HCT116 (cell line): ENCODE results near the gene LSAMP. TPM values are rescaled to one million over a fixed set of nuclear protein-coding genes. Genes with fewer than 3 reads are reported as not detected.

Source experiments
- ATAC-seq: fragments of 200-7000 bp; cut with Tn5 transposase; 2 replicates; pipeline ENCODE4 v1.9.1; 2020; ENCODE audit warnings: mild to moderate bottlenecking, moderate library complexity
- BruUV-seq: library from RNA; stranded (reverse); fragments of 400-500 nt; replicated peaks from 2 replicates; lab custom pipeline; 2021; lab: Mats Ljungman, UMichigan
- CTCF ChIA-PET: fragments of 300-600 bp; sonication (Branson Sonifier 250); formaldehyde crosslinking; loops from one replicate; lab custom pipeline; 2021; ENCODE audit warnings: antibody characterized with exemption; lab: Charles Lee
- POLR2A ChIA-PET: fragments of 300-600, 350-600 bp; sonication (Branson Sonifier 250); formaldehyde crosslinking; loops from one replicate; lab custom pipeline; 2021; ENCODE audit warnings: antibody characterized with exemption; lab: Charles Lee
- RAD21 ChIA-PET, 2 experiments: fragments of 300-600 bp; sonication (Branson Sonifier 250); formaldehyde crosslinking; loops; one replicate each; lab custom pipeline; 2023; ENCODE audit warnings: low total read pairs in 2 of 2; ENCODE audit not compliant: uncharacterized antibody in 2 of 2, unreplicated experiment in 2 of 2, low non-redundant PET in 1 of 2; lab: Charles Lee
- DNase-seq: peaks from one replicate; pipeline ENCODE4 v3.0.0-alpha.2; 2010; ENCODE audit warnings: low read depth, low spot score
- H2AFZ ChIP-seq: fragments of 200-600 bp; shearing (Covaris generic), sonication (generic); 2 replicates; pipeline ENCODE4 v1.6.1; 2017; ENCODE audit warnings: low read depth, mixed run types, mixed read lengths, antibody characterized with exemption, low read length; ENCODE audit not compliant: poor library complexity, severe bottlenecking
- H3K27ac ChIP-seq: 2 replicates; pipeline ENCODE4 v1.5.1; 2012; ENCODE audit warnings: low read depth, low read length
- H3K27me3 ChIP-seq: fragments of 200-600 bp; sonication (generic); 2 replicates; pipeline ENCODE4 v1.6.1; 2016; ENCODE audit warnings: mixed run types, low read length, mixed read lengths; ENCODE audit not compliant: insufficient read depth
- H3K36me3 ChIP-seq, 2 experiments: fragments of 200-500 bp in 1 of 2; fragments of 200-600 bp in 1 of 2; sonication (Bioruptor generic) in 1 of 2; sonication (generic) in 1 of 2; 2 replicates each; pipeline versions ENCODE4 v1.5.1 to v1.6.1; 2014 to 2016; ENCODE audit warnings: low read length in 2 of 2, inconsistent platforms in 1 of 2, mixed read lengths in 1 of 2, mixed run types in 1 of 2; ENCODE audit not compliant: insufficient read depth in 2 of 2, control insufficient read depth in 1 of 2
- H3K4me1 ChIP-seq, 2 experiments: fragments of 200-600 bp in 1 of 2; sonication (generic) in 1 of 2; 2 replicates each; pipeline versions ENCODE4 v1.5.1 to v1.6.1; 2012 to 2017; ENCODE audit warnings: low read length in 2 of 2, inconsistent platforms in 1 of 2, mild to moderate bottlenecking in 1 of 2, mixed read lengths in 1 of 2, mixed run types in 1 of 2, moderate library complexity in 1 of 2; ENCODE audit not compliant: insufficient read depth in 2 of 2, control insufficient read depth in 1 of 2
- H3K4me2 ChIP-seq: fragments of 200-600 bp; sonication (generic); 2 replicates; pipeline ENCODE4 v1.6.1; 2017; ENCODE audit warnings: mixed run types, low read length, mixed read lengths
- H3K4me3 ChIP-seq, 2 experiments: fragments of 200-600 bp in 1 of 2; sonication (generic) in 1 of 2; replicated peaks in 1 of 2; 2 replicates each; pipeline ENCODE4 v1.5.1; 2011 to 2016; ENCODE audit warnings: low read length in 2 of 2, control low read depth in 1 of 2, low read depth in 1 of 2, mild to moderate bottlenecking in 1 of 2, mixed read lengths in 1 of 2, mixed run types in 1 of 2
- H3K79me2 ChIP-seq: fragments of 200-600 bp; sonication (generic); 2 replicates; pipeline ENCODE4 v1.6.1; 2017; ENCODE audit warnings: mild to moderate bottlenecking, mixed run types, low read length, moderate library complexity, mixed read lengths; ENCODE audit not compliant: insufficient read depth
- H3K9ac ChIP-seq: fragments of 200-600 bp; sonication (generic); 2 replicates; pipeline ENCODE4 v1.6.1; 2016; ENCODE audit warnings: low read length, mixed read lengths
- H3K9me2 ChIP-seq: fragments of 200-600 bp; sonication (generic), shearing (Covaris generic); 2 replicates; pipeline ENCODE4 v1.6.1; 2017; ENCODE audit warnings: mixed run types, mild to moderate bottlenecking, moderate library complexity; ENCODE audit not compliant: insufficient read depth
- H3K9me3 ChIP-seq, 2 experiments: fragments of 200-500 bp in 1 of 2; fragments of 200-600 bp in 1 of 2; sonication (Bioruptor generic) in 1 of 2; sonication (generic) in 1 of 2; 2 replicates each; pipeline ENCODE4 v1.6.1; 2014 to 2017; ENCODE audit warnings: low read length in 2 of 2, mixed read lengths in 2 of 2, inconsistent platforms in 1 of 2, low read depth in 1 of 2, mild to moderate bottlenecking in 1 of 2, mixed run types in 1 of 2, moderate library complexity in 1 of 2; ENCODE audit not compliant: control insufficient read depth in 1 of 2, insufficient read depth in 1 of 2
- H4K20me1 ChIP-seq: fragments of 200-600 bp; sonication (generic), shearing (Covaris generic); 2 replicates; pipeline ENCODE4 v1.6.1; 2017; ENCODE audit warnings: mixed run types, mild to moderate bottlenecking, moderate library complexity; ENCODE audit not compliant: insufficient read depth
- CBX3 ChIP-seq: IDR thresholded peaks from 2 replicates; pipeline ENCODE4 v1.6.1; 2012; ENCODE audit warnings: low read depth
- CEBPB ChIP-seq: IDR thresholded peaks from 2 replicates; pipeline ENCODE4 v1.6.1; 2012; ENCODE audit warnings: low read depth
- ELF1 ChIP-seq: IDR thresholded peaks from 2 replicates; pipeline ENCODE4 v1.6.1; 2012; ENCODE audit warnings: low read depth, borderline replicate concordance
- EZH2 ChIP-seq: fragments of 200-600 bp; sonication (generic); IDR thresholded peaks from 2 replicates; pipeline ENCODE4 v1.6.1; 2017; ENCODE audit warnings: antibody characterized with exemption, mixed run types
- EZH2phosphoT487 ChIP-seq: fragments of 200-600 bp; IDR thresholded peaks from 2 replicates; pipeline ENCODE4 v1.6.1; 2018; ENCODE audit warnings: antibody characterized with exemption, borderline replicate concordance
- FOSL1 ChIP-seq: IDR thresholded peaks from 2 replicates; pipeline ENCODE4 v1.6.1; 2012; ENCODE audit warnings: low read depth
- POLR2A ChIP-seq: IDR thresholded peaks from 2 replicates; pipeline ENCODE4 v1.7.0; 2011; ENCODE audit warnings: borderline replicate concordance; ENCODE audit not compliant: insufficient read depth, insufficient read length; ENCODE audit errors: extremely low read depth
- POLR2AphosphoS5 ChIP-seq: IDR thresholded peaks from 2 replicates; pipeline ENCODE4 v1.6.1; 2011; ENCODE audit warnings: mild to moderate bottlenecking, low read depth, low read length, moderate library complexity
- REST ChIP-seq: IDR thresholded peaks from 2 replicates; pipeline ENCODE4 v1.6.1; 2012; ENCODE audit warnings: low read depth
- SRF ChIP-seq: IDR thresholded peaks from 2 replicates; pipeline ENCODE4 v1.6.1; 2012; ENCODE audit warnings: low read depth
- ZNF274 ChIP-seq: fragments of 200-500 bp; sonication (Bioruptor generic); IDR thresholded peaks from 2 replicates; pipeline ENCODE4 v1.6.1; 2014; ENCODE audit warnings: mild to moderate bottlenecking, low read depth, low read length, inconsistent platforms
- intact Hi-C: fragments of 100-400 bp; cut with micrococcal nuclease; formaldehyde crosslinking; loops from 2 replicates; pipeline ENCODE4 v1.10.0; 2022
- total RNA-seq: library from RNA; stranded (reverse); gene quantifications from one replicate; pipeline ENCODE4 v1.2.1, GENCODE V29; 2021; ENCODE audit not compliant: unreplicated experiment
- TF ChIP-seq, protein P1 (sequence below): IDR thresholded peaks from 2 replicates; pipeline ENCODE4 v1.6.1; 2012
- TF ChIP-seq, protein P2 (sequence below): IDR thresholded peaks from 2 replicates; pipeline ENCODE4 v1.6.1; 2012
- TF ChIP-seq, protein P3 (sequence below), 3 experiments: fragments of 200-600 bp in 1 of 3; sonication (generic) in 1 of 3; IDR thresholded peaks in 2 of 3; conservative IDR thresholded peaks in 1 of 3; 2 replicates each; pipeline ENCODE4 v1.5.1; 2012 to 2017; ENCODE audit warnings: low read depth in 2 of 3, low read length in 2 of 3, antibody characterized with exemption in 1 of 3, borderline replicate concordance in 1 of 3, control low read depth in 1 of 3, mild to moderate bottlenecking in 1 of 3, mixed read lengths in 1 of 3, mixed run types in 1 of 3, moderate library complexity in 1 of 3; ENCODE audit not compliant: insufficient read depth in 1 of 3

The LSAMP gene
- total RNA-seq, 1 experiment from 2014 or later: 0.25 TPM

GRCh38 chr3:116246406-116246980, 198.8 kb downstream of the LSAMP start:
- H4K20me1 ChIP-seq: no peaks in the 10 kb centered on the region
- intact Hi-C loops: no loop called here
- ATAC-seq (no peak), DNase-seq (no peak)
- no peaks in the 10 kb centered on the region for H3K36me3 ChIP-seq
- ChIA-PET POLR2A (no interaction called here), CTCF (no interaction called here), RAD21 (no interaction called here)
- H3K27me3 ChIP-seq: peaks cover 19% of the 10 kb centered on the region; the same call in 1 of the 2 replicates
- no peaks in the 10 kb centered on the region for H3K9me3 ChIP-seq
- no peak overlapping the region for H3K27ac ChIP-seq
- no peak overlapping the region for H3K4me3 ChIP-seq
- no peak for TF ChIP-seq EZH2phosphoT487
- no peak for TF ChIP-seq ELF1
- TF ChIP-seq, protein P1, sequence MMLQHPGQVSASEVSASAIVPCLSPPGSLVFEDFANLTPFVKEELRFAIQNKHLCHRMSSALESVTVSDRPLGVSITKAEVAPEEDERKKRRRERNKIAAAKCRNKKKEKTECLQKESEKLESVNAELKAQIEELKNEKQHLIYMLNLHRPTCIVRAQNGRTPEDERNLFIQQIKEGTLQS: no peak
- no peak for TF ChIP-seq EZH2
- TF ChIP-seq POLR2AphosphoS5: no peak
- TF ChIP-seq POLR2A: no peak
- no peak for TF ChIP-seq CEBPB
- no peak for TF ChIP-seq ZNF274
- TF ChIP-seq, protein P2, sequence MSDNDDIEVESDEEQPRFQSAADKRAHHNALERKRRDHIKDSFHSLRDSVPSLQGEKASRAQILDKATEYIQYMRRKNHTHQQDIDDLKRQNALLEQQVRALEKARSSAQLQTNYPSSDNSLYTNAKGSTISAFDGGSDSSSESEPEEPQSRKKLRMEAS: no peak
- TF ChIP-seq, protein P3, sequence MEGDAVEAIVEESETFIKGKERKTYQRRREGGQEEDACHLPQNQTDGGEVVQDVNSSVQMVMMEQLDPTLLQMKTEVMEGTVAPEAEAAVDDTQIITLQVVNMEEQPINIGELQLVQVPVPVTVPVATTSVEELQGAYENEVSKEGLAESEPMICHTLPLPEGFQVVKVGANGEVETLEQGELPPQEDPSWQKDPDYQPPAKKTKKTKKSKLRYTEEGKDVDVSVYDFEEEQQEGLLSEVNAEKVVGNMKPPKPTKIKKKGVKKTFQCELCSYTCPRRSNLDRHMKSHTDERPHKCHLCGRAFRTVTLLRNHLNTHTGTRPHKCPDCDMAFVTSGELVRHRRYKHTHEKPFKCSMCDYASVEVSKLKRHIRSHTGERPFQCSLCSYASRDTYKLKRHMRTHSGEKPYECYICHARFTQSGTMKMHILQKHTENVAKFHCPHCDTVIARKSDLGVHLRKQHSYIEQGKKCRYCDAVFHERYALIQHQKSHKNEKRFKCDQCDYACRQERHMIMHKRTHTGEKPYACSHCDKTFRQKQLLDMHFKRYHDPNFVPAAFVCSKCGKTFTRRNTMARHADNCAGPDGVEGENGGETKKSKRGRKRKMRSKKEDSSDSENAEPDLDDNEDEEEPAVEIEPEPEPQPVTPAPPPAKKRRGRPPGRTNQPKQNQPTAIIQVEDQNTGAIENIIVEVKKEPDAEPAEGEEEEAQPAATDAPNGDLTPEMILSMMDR (IDR thresholded peaks at IDR 0.05 in 2 of 3, conservative IDR thresholded peaks at IDR 0.05 in 1 of 3; ENCODE audit: borderline replicate concordance in 1 of 3, insufficient read depth in 1 of 3, low read depth in 2 of 3, low read length in 2 of 3): no peak
- no peak for TF ChIP-seq CBX3
- no peak for TF ChIP-seq REST
- no peak for TF ChIP-seq SRF
- TF ChIP-seq FOSL1: no peak
- no TSS peak for BruUV-seq
- no peak overlapping the region for H2AFZ ChIP-seq
- no peaks in the 10 kb centered on the region for H3K9me2 ChIP-seq
- no peak overlapping the region for H3K9ac ChIP-seq
- no peaks in the 10 kb centered on the region for H3K79me2 ChIP-seq
- no peak overlapping the region for H3K4me2 ChIP-seq
- no peaks in the 10 kb centered on the region for H3K4me1 ChIP-seq
